ENCODE data around the gene SLIT2. TPM values are rescaled to one million over a fixed set of nuclear protein-coding genes. Genes with fewer than 3 reads are reported as not detected.

The SLIT2 gene
- total and polyA plus RNA-seq, 7 donors: 0.23 to 49.0 (median 27.0) TPM

DNA sequence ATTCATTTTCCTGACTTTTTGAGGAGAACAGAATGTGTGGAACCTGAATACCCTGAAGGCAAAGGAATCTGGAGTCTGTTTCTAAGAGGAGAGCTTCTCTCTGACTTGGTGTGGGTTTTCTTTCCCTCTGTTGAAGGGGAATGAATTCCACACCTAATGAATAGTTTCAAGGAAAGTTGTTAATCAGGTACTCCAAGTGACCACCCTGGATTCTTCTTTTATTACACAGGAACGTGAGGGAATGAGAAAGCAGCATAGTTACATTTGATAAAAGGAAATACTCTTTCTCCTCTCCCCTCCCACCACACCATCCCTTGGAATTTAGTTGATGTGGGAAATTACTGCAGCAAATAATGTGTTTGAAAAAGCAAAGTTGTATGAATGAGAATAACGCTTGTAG lies 29.7 kb downstream of the SLIT2 start:
- H3K4me1 ChIP-seq: peaks cover 0 to 7% (median 0%) of the 10 kb centered on the region in 4 donors
- no peak overlapping the region for H3K4me3 ChIP-seq
- 37 to 40% methylated on average over 2 of the region's 2 CpGs for whole genome bisulfite sequencing, 2 donors
- no peaks in the 10 kb centered on the region for H3K27me3 ChIP-seq
- no peak for DNase-seq
- no peak for TF ChIP-seq POLR2AphosphoS5 (IDR thresholded peaks at IDR 0.05)
- TF ChIP-seq EP300 (IDR thresholded peaks at IDR 0.05): no peak
- no peak for TF ChIP-seq POLR2A (IDR thresholded peaks at IDR 0.05)
- TF ChIP-seq, protein P1, sequence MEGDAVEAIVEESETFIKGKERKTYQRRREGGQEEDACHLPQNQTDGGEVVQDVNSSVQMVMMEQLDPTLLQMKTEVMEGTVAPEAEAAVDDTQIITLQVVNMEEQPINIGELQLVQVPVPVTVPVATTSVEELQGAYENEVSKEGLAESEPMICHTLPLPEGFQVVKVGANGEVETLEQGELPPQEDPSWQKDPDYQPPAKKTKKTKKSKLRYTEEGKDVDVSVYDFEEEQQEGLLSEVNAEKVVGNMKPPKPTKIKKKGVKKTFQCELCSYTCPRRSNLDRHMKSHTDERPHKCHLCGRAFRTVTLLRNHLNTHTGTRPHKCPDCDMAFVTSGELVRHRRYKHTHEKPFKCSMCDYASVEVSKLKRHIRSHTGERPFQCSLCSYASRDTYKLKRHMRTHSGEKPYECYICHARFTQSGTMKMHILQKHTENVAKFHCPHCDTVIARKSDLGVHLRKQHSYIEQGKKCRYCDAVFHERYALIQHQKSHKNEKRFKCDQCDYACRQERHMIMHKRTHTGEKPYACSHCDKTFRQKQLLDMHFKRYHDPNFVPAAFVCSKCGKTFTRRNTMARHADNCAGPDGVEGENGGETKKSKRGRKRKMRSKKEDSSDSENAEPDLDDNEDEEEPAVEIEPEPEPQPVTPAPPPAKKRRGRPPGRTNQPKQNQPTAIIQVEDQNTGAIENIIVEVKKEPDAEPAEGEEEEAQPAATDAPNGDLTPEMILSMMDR (IDR thresholded peaks at IDR 0.05): no peak
- no peaks in the 10 kb centered on the region for H3K36me3 ChIP-seq
- H3K27ac ChIP-seq: no peak overlapping the region
- intact Hi-C loops (cut with DNase I): no loop called here
- H3K9me3 ChIP-seq: no peaks in the 10 kb centered on the region

DNA sequence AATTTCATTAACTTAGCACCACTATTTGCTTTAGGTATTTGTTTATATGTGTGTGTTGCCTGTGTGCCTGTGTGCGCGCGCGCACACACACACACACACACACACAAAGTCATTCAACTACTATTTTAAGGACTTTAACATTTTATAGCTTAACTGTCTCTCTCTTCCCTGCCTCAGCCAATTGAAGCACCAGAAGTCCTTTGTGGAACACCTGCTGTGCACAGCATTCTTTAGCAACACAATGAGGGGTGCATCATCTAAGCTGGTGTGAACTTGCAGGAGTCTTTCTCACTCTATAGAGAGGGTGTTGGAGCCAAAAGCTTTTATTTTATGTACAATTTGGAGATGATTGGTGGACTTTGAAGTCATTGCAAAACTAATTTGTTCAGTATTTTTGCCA lies 31.3 kb downstream of the SLIT2 start:
- H3K4me3 ChIP-seq: no peak overlapping the region
- TF ChIP-seq POLR2AphosphoS5 (IDR thresholded peaks at IDR 0.05) (no peak), EP300 (IDR thresholded peaks at IDR 0.05) (no peak), POLR2A (IDR thresholded peaks at IDR 0.05) (no peak)
- TF ChIP-seq, protein P1 (IDR thresholded peaks at IDR 0.05): no peak
- WGBS, 2 donors: 79 to 88% methylated on average over 4 of the region's 4 CpGs
- H3K4me1 ChIP-seq: peaks cover 0 to 7% (median 0%) of the 10 kb centered on the region in 4 donors
- H3K27me3 ChIP-seq: no peaks in the 10 kb centered on the region
- H3K9me3 ChIP-seq: no peaks in the 10 kb centered on the region
- DNase-seq: no peak
- intact Hi-C loops (cut with DNase I): no loop called here
- no peak overlapping the region for H3K27ac ChIP-seq
- H3K36me3 ChIP-seq: no peaks in the 10 kb centered on the region

DNA sequence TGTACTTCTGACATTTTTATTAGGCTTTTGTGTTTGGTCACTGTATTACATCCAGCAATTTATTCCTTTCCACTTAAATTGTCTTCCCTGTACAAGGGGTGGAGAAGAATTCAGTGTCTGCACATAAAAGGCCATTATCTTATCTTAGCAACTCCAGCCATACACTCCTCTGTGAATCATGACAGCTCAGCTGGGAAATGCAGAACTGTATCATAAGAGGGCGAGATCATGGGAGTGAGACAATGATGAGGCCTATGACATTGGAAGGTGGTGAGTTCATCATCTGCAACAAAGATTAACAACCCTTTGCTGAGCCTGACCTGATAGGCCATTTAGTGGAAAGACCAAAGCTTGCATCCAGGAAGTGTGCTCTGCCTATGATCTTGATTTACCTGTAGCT lies 33.3 kb downstream of the SLIT2 start:
- DNase-seq: no peak

DNA sequence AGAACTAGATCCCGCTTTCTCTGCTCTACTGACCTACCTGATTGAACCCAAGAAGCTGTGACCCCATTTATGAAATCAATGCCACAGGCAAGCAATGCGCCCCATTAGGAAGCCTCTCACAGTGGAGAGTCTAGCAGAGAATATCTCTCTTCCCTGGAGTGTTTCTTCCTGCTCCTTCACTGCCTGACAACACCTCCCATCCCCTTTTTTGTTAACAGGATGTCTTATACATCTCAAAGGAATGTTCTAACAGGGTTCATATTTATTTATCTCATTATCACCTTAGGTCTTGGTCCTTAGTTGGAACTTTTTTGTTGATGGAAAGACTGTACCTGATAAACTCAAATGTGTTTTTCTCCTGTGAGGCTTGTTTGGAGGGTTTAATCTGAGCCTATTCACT lies 35.5 kb downstream of the SLIT2 start:
- DNase-seq: no peak
- Histone ChIP-seq H3K4me1 (peaks cover 0 to 7% (median 0%) of the 10 kb centered on the region in 4 donors), H3K9me3 (no peaks in the 10 kb centered on the region), H3K27me3 (no peaks in the 10 kb centered on the region), H3K4me3 (no peak overlapping the region), H3K27ac (no peak overlapping the region), H3K36me3 (no peaks in the 10 kb centered on the region)
- 93 to 94% methylated on average over 2 of the region's 2 CpGs for WGBS, 2 donors
- TF ChIP-seq, protein P1 (IDR thresholded peaks at IDR 0.05): no peak
- TF ChIP-seq POLR2A (IDR thresholded peaks at IDR 0.05) (no peak), EP300 (IDR thresholded peaks at IDR 0.05) (no peak), POLR2AphosphoS5 (IDR thresholded peaks at IDR 0.05) (no peak)
- intact Hi-C loops (cut with DNase I): no loop called here

More for the DNA sequence above, 33.3 kb downstream of the SLIT2 start:
- Histone ChIP-seq H3K36me3 (no peaks in the 10 kb centered on the region), H3K27me3 (no peaks in the 10 kb centered on the region), H3K4me1 (peaks cover 0 to 7% (median 0%) of the 10 kb centered on the region in 4 donors), H3K9me3 (no peaks in the 10 kb centered on the region), H3K4me3 (no peak overlapping the region), H3K27ac (no peak overlapping the region)
- TF ChIP-seq POLR2A (IDR thresholded peaks at IDR 0.05): no peak
- TF ChIP-seq POLR2AphosphoS5 (IDR thresholded peaks at IDR 0.05): no peak
- TF ChIP-seq EP300 (IDR thresholded peaks at IDR 0.05): no peak
- TF ChIP-seq, protein P1 (IDR thresholded peaks at IDR 0.05): no peak
- WGBS, 2 donors: 86 to 89% methylated on average over 1 of the region's 1 CpG
- intact Hi-C loops (cut with DNase I): no loop called here

DNA sequence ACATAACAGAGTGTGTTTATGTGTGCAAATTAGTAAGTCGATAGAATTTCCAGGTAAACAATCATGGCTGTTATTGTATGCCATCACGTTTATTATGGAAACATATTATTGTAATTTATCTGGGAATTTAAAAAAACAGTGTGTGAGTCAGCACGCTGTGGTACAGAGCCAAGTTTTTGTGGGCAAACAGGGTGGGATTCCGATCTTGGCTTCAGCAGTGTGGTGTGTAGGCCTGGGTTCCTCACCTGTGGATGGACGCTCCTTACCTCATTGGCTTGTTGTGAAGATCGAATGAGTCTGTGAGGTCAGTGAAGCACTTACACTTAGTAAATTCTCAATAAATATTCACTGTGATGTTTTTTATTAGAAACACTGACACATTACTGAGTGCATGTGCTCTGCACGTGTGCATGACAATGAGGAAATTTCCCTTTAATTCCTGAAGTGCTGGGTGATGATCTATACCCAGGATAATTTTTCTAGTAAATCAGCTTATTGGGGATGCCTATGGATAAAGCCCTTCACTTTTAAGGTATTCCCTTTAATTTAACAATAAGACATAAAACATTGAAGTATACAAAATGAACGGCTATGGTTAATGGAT lies 36.4 kb downstream of the SLIT2 start:
- Histone ChIP-seq H3K4me3 (no peak overlapping the region), H3K9me3 (no peaks in the 10 kb centered on the region), H3K36me3 (no peaks in the 10 kb centered on the region), H3K27me3 (no peaks in the 10 kb centered on the region), H3K4me1 (peaks cover 0 to 7% (median 0%) of the 10 kb centered on the region in 4 donors), H3K27ac (no peak overlapping the region)
- DNase-seq: no peak
- TF ChIP-seq POLR2AphosphoS5 (IDR thresholded peaks at IDR 0.05) (no peak), POLR2A (IDR thresholded peaks at IDR 0.05) (no peak), EP300 (IDR thresholded peaks at IDR 0.05) (no peak)
- TF ChIP-seq, protein P1 (IDR thresholded peaks at IDR 0.05): no peak
- intact Hi-C loops (cut with DNase I): no loop called here
- 83 to 89% methylated on average over 8 of the region's 8 CpGs for whole genome bisulfite sequencing, 2 donors
